WTC11 (cell line): ENCODE measurements around the gene C1orf174. TPM values are rescaled to one million over a fixed set of nuclear protein-coding genes. Genes with fewer than 3 reads are reported as not detected.

Source experiments
- ATAC-seq: fragments of 200-7000 bp; cut with Tn5 transposase; 2 replicates; pipeline ENCODE4 v1.10.0; 2021; ENCODE audit warnings: mild to moderate bottlenecking, moderate library complexity
- CTCF ChIA-PET: fragments of 300-600 bp; sonication (Branson Sonifier 250); formaldehyde crosslinking; loops from one replicate; lab custom pipeline; 2021; ENCODE audit warnings: antibody characterized with exemption; lab: Charles Lee
- POLR2A ChIA-PET: fragments of 350-600 bp; sonication (Branson Sonifier 250); formaldehyde crosslinking; loops from one replicate; lab custom pipeline; 2021; ENCODE audit warnings: antibody characterized with exemption; lab: Charles Lee
- DNase-seq: peaks from one replicate; pipeline ENCODE4 v3.0.0; 2021; ENCODE audit warnings: low spot score
- H3K27ac Mint-ChIP-seq: 2 replicates; pipeline ENCODE4 v1.8.0; 2021; ENCODE audit warnings: mixed read lengths
- H3K27me3 Mint-ChIP-seq: 2 replicates; pipeline ENCODE4 v1.8.0; 2021; ENCODE audit warnings: low read depth, mild to moderate bottlenecking, moderate library complexity, mixed read lengths
- H3K36me3 Mint-ChIP-seq: 2 replicates; pipeline ENCODE4 v1.8.0; 2021; ENCODE audit warnings: mixed read lengths
- H3K4me1 Mint-ChIP-seq: 2 replicates; pipeline ENCODE4 v1.8.0; 2022; ENCODE audit warnings: mixed read lengths
- H3K4me3 Mint-ChIP-seq: 2 replicates; pipeline ENCODE4 v1.8.0; 2021; ENCODE audit warnings: mild to moderate bottlenecking, moderate library complexity, mixed read lengths
- H3K9me3 Mint-ChIP-seq: 2 replicates; pipeline ENCODE4 v1.8.0; 2021; ENCODE audit warnings: mixed read lengths
- CBFB ChIP-seq: sonication (generic); formaldehyde crosslinking; IDR thresholded peaks from 2 replicates; pipeline ENCODE4 v1.8.1; 2022; ENCODE audit warnings: mild to moderate bottlenecking, low read depth, missing genetic modification reagents
- CREM ChIP-seq: sonication (generic); formaldehyde crosslinking; IDR thresholded peaks from 2 replicates; pipeline ENCODE4 v1.8.1; 2022; ENCODE audit warnings: mild to moderate bottlenecking, missing genetic modification reagents, moderate library complexity
- ELF4 ChIP-seq: sonication (generic); formaldehyde crosslinking; IDR thresholded peaks from 2 replicates; pipeline ENCODE4 v1.8.1; 2022; ENCODE audit warnings: low read depth, mild to moderate bottlenecking, moderate library complexity, missing genetic modification reagents
- HMGA2 ChIP-seq: fragments of 250-450 bp; sonication (Bioruptor Pico); IDR thresholded peaks from 2 replicates; pipeline ENCODE4 v1.4.0; 2021; ENCODE audit warnings: mild to moderate bottlenecking, moderate library complexity
- JAZF1 ChIP-seq: fragments of 250-450 bp; sonication (Bioruptor Pico); IDR thresholded peaks from 2 replicates; pipeline ENCODE4 v1.9.0; 2021; ENCODE audit warnings: moderate library complexity, mild to moderate bottlenecking, inconsistent platforms
- MXD4 ChIP-seq: fragments of 250-450 bp; sonication (Bioruptor Pico); IDR thresholded peaks from 2 replicates; pipeline ENCODE4 v1.8.0; 2021; ENCODE audit warnings: mild to moderate bottlenecking, moderate library complexity, borderline replicate concordance
- MYBL2 ChIP-seq: sonication (generic); formaldehyde crosslinking; IDR thresholded peaks from 2 replicates; pipeline ENCODE4 v1.8.1; 2023; ENCODE audit warnings: mild to moderate bottlenecking, moderate library complexity, missing genetic modification reagents
- NR1H2 ChIP-seq: sonication (generic); formaldehyde crosslinking; IDR thresholded peaks from 2 replicates; pipeline ENCODE4 v1.9.0; 2021; ENCODE audit warnings: mild to moderate bottlenecking, moderate library complexity, missing genetic modification reagents
- NR2C2 ChIP-seq: sonication (generic); formaldehyde crosslinking; IDR thresholded peaks from 2 replicates; pipeline ENCODE4 v1.8.0; 2022; ENCODE audit warnings: mild to moderate bottlenecking, missing genetic modification reagents
- SMAD4 ChIP-seq: sonication (generic); formaldehyde crosslinking; IDR thresholded peaks from 2 replicates; pipeline ENCODE4 v1.8.0; 2022; ENCODE audit warnings: mild to moderate bottlenecking, missing genetic modification reagents
- SP1 ChIP-seq: sonication (generic); formaldehyde crosslinking; conservative IDR thresholded peaks from 2 replicates; pipeline ENCODE4 v1.8.1; 2022; ENCODE audit warnings: missing genetic modification reagents
- ZNF232 ChIP-seq: sonication (generic); formaldehyde crosslinking; IDR thresholded peaks from 2 replicates; pipeline ENCODE4 v1.8.0; 2022; ENCODE audit warnings: mild to moderate bottlenecking, missing genetic modification reagents
- ZNF263 ChIP-seq: sonication (generic); formaldehyde crosslinking; IDR thresholded peaks from 2 replicates; pipeline ENCODE4 v1.8.1; 2022; ENCODE audit warnings: low read depth, mild to moderate bottlenecking, moderate library complexity, missing genetic modification reagents
- ZNF396 ChIP-seq: fragments of 250-450 bp; sonication (Bioruptor Pico); IDR thresholded peaks from 2 replicates; pipeline ENCODE4 v1.8.0; 2021; ENCODE audit warnings: mild to moderate bottlenecking, moderate library complexity, borderline replicate concordance
- total RNA-seq: library from RNA; stranded (reverse); gene quantifications from 3 replicates; pipeline ENCODE4 v1.2.3, GENCODE V29; 2021
- TF ChIP-seq, protein P1 (sequence below): fragments of 250-450 bp; sonication (Bioruptor Pico); IDR thresholded peaks from 2 replicates; pipeline ENCODE4 v1.9.0; 2021; ENCODE audit warnings: moderate library complexity, mild to moderate bottlenecking, inconsistent platforms, borderline replicate concordance
- TF ChIP-seq, protein P2 (sequence below): fragments of 250-450 bp; sonication (Bioruptor Pico); IDR thresholded peaks from 2 replicates; pipeline ENCODE4 v1.9.0; 2021; ENCODE audit warnings: mild to moderate bottlenecking
- TF ChIP-seq, protein P3 (sequence below): fragments of 250-450 bp; sonication (Bioruptor Pico); IDR thresholded peaks from 2 replicates; pipeline ENCODE4 v2.1.2; 2022; ENCODE audit warnings: mild to moderate bottlenecking, moderate library complexity
- TF ChIP-seq, protein P4 (sequence below): sonication (generic); formaldehyde crosslinking; IDR thresholded peaks from 2 replicates; pipeline ENCODE4 v1.8.1; 2023; ENCODE audit warnings: mild to moderate bottlenecking, missing genetic modification reagents
- TF ChIP-seq, protein P5 (sequence below): sonication (generic); formaldehyde crosslinking; IDR thresholded peaks from 2 replicates; pipeline ENCODE4 v1.8.0; 2022; ENCODE audit warnings: mild to moderate bottlenecking, missing genetic modification reagents
- TF ChIP-seq, protein P6 (sequence below): fragments of 250-450 bp; sonication (Bioruptor Pico); IDR thresholded peaks from 2 replicates; pipeline ENCODE4 v1.8.0; 2021; ENCODE audit warnings: mild to moderate bottlenecking

Gene C1orf174
- total RNA-seq, 1 experiment from 2014 or later = 24.2 TPM

DNA sequence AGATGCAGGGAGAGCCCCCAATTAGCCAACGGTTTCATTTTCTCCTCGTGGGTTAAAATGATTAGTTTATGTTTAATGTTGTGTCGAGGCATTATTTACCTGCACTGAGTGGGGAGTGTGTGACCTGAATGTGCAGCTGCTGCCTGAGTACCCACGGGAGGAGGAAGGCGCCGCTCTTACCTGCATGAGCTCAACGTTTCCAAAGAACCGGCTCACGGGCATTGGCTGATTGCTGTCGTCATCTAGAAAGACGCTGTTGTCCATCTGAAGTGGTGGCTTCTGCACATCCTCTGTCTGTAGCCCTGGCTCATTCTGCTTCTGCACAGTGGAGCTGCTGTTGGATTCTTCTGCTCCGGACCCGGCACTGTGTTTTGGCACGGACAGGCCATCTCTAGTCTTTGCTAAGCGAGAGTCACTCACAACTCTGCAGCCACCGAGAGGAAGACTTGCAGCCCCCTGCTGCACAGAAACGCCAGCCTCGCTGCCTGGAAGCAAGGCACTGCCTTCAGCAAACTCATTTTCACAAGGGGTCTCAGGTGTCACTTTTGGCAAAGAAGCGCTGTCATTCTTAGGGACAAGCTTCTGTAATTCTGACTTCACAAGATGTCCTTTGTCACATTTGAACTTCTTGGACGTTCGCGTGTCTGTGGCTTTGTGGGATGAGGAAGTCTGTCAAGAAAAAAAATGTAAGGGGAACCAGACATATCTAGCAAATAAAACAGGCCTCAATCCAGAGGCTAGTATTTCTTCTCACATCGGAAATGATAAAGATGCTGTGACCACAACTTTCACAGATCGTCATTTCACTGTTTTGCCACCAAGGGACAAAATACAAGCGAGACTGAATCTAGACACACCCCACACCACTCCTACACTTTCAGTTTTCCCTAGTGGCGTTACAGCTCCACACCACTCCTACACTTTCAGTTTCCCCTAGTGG lies 9.4 kb downstream of the C1orf174 start (continued):
- TF ChIP-seq, protein P1, sequence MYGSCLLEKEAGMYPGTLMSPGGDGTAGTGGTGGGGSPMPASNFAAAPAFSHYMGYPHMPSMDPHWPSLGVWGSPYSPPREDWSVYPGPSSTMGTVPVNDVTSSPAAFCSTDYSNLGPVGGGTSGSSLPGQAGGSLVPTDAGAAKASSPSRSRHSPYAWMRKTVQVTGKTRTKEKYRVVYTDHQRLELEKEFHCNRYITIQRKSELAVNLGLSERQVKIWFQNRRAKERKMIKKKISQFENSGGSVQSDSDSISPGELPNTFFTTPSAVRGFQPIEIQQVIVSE (CRISPR knock-in tag) = no peak
- TF ChIP-seq SP1 (CRISPR knock-in tag) (no peak), ZNF396 (no peak), CREM (CRISPR knock-in tag) (no peak), HMGA2 (CRISPR knock-in tag) (no peak)

DNA sequence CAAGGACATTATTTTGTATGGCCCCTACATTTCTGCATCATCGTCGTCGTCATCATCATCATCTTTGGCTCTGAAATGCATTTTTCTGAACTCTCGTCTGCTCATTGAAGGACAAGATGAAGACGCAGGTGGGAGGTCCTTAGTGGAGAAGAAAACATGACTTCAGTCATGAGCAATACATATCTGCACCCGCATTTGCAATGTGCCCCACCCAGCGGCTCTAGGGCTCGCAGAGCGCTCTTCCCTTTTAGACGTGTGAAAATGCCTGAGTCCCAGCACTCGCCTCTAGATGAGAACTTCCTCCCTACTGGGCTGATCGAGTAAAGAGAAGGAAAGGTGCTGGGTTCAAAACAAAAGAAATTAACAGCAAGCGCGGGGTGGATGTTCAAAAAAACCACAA lies 10.1 kb downstream of the C1orf174 start:
- ATAC-seq (no peak), DNase-seq (no peak)
- POLR2A ChIA-PET = no interaction called here
- Mint-ChIP-seq H3K4me1 (no peaks in the 10 kb centered on the region), H3K9me3 (no peaks in the 10 kb centered on the region), H3K36me3 (peaks cover 32% of the 10 kb centered on the region), H3K4me3 (no peak overlapping the region), H3K27ac (no peak overlapping the region), H3K27me3 (no peaks in the 10 kb centered on the region)
- CTCF ChIA-PET = no interaction called here
- no peak for TF ChIP-seq NR1H2 (CRISPR knock-in tag)
- TF ChIP-seq MYBL2 (CRISPR knock-in tag) = no peak
- TF ChIP-seq JAZF1 = no peak
- TF ChIP-seq, protein P2, sequence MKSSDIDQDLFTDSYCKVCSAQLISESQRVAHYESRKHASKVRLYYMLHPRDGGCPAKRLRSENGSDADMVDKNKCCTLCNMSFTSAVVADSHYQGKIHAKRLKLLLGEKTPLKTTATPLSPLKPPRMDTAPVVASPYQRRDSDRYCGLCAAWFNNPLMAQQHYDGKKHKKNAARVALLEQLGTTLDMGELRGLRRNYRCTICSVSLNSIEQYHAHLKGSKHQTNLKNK (CRISPR knock-in tag) = no peak
- TF ChIP-seq, protein P3, sequence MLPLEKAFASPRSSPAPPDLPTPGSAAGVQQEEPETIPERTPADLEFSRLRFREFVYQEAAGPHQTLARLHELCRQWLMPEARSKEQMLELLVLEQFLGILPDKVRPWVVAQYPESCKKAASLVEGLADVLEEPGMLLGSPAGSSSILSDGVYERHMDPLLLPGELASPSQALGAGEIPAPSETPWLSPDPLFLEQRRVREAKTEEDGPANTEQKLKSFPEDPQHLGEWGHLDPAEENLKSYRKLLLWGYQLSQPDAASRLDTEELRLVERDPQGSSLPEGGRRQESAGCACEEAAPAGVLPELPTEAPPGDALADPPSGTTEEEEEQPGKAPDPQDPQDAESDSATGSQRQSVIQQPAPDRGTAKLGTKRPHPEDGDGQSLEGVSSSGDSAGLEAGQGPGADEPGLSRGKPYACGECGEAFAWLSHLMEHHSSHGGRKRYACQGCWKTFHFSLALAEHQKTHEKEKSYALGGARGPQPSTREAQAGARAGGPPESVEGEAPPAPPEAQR (CRISPR knock-in tag) = no peak
- no peak for TF ChIP-seq SMAD4 (CRISPR knock-in tag)
- no peak for TF ChIP-seq ELF4
- TF ChIP-seq ZNF263 (CRISPR knock-in tag) = no peak
- TF ChIP-seq, protein P4, sequence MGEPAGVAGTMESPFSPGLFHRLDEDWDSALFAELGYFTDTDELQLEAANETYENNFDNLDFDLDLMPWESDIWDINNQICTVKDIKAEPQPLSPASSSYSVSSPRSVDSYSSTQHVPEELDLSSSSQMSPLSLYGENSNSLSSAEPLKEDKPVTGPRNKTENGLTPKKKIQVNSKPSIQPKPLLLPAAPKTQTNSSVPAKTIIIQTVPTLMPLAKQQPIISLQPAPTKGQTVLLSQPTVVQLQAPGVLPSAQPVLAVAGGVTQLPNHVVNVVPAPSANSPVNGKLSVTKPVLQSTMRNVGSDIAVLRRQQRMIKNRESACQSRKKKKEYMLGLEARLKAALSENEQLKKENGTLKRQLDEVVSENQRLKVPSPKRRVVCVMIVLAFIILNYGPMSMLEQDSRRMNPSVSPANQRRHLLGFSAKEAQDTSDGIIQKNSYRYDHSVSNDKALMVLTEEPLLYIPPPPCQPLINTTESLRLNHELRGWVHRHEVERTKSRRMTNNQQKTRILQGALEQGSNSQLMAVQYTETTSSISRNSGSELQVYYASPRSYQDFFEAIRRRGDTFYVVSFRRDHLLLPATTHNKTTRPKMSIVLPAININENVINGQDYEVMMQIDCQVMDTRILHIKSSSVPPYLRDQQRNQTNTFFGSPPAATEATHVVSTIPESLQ (CRISPR knock-in tag) = no peak
- TF ChIP-seq NR2C2 (CRISPR knock-in tag) = no peak
- no peak for TF ChIP-seq ZNF396
- TF ChIP-seq, protein P5, sequence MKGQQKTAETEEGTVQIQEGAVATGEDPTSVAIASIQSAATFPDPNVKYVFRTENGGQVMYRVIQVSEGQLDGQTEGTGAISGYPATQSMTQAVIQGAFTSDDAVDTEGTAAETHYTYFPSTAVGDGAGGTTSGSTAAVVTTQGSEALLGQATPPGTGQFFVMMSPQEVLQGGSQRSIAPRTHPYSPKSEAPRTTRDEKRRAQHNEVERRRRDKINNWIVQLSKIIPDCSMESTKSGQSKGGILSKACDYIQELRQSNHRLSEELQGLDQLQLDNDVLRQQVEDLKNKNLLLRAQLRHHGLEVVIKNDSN (CRISPR knock-in tag) = no peak
- no peak for TF ChIP-seq CBFB
- TF ChIP-seq MXD4 (CRISPR knock-in tag) = no peak
- TF ChIP-seq ZNF232 (CRISPR knock-in tag) = no peak
- TF ChIP-seq, protein P6, sequence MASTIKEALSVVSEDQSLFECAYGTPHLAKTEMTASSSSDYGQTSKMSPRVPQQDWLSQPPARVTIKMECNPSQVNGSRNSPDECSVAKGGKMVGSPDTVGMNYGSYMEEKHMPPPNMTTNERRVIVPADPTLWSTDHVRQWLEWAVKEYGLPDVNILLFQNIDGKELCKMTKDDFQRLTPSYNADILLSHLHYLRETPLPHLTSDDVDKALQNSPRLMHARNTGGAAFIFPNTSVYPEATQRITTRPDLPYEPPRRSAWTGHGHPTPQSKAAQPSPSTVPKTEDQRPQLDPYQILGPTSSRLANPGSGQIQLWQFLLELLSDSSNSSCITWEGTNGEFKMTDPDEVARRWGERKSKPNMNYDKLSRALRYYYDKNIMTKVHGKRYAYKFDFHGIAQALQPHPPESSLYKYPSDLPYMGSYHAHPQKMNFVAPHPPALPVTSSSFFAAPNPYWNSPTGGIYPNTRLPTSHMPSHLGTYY (CRISPR knock-in tag) = no peak
- no peak for TF ChIP-seq SP1 (CRISPR knock-in tag)
